Urinary bladder (tissue), 4 donors: ENCODE data around the gene KCNIP1. TPM values are rescaled to one million over a fixed set of nuclear protein-coding genes. Genes with fewer than 3 reads are reported as not detected.

Source experiments
- DNase-seq: peaks from one replicate; pipeline ENCODE4 v3.0.0-alpha.2; 2015; ENCODE audit errors: extremely low spot score
- H3K27ac ChIP-seq: one replicate; pipeline ENCODE4 v1.5.1; 2013; ENCODE audit warnings: low read depth, mild to moderate bottlenecking, moderate library complexity
- H3K36me3 ChIP-seq: one replicate; pipeline ENCODE4 v1.6.1; 2013; ENCODE audit warnings: mild to moderate bottlenecking, moderate library complexity; ENCODE audit not compliant: insufficient read depth
- H3K4me1 ChIP-seq: one replicate; pipeline ENCODE4 v1.6.1; 2013; ENCODE audit warnings: mild to moderate bottlenecking, moderate library complexity; ENCODE audit not compliant: insufficient read depth
- H3K4me3 ChIP-seq: one replicate; pipeline ENCODE4 v1.5.1; 2013; ENCODE audit warnings: low read depth, low read length
- WGBS: extraction: QIAGEN DNeasy Blood & Tissue Kit; methylation state at CpG from one replicate; pipeline ENCODE4 v1.1.7; 2013; 5-methylcytosine and 5-hydroxymethylcytosine counted together
- polyA plus RNA-seq: library from polyadenylated mRNA; stranded (reverse); fragments of 200-250 nt; gene quantifications from one replicate; pipeline ENCODE4 v1.2.3, GENCODE V29; 2013
- total RNA-seq: library from RNA; depleted of rRNA; stranded (reverse); fragments of >200 nt; gene quantifications from one replicate; pipeline ENCODE4 v1.2.3, GENCODE V29; 2014
- donor health status: healthy with polysubstance abuse.
- donor health status: healthy.

The KCNIP1 gene
- total and polyA plus RNA-seq, 2 donors: 0.22 to 3.0 TPM

DNA sequence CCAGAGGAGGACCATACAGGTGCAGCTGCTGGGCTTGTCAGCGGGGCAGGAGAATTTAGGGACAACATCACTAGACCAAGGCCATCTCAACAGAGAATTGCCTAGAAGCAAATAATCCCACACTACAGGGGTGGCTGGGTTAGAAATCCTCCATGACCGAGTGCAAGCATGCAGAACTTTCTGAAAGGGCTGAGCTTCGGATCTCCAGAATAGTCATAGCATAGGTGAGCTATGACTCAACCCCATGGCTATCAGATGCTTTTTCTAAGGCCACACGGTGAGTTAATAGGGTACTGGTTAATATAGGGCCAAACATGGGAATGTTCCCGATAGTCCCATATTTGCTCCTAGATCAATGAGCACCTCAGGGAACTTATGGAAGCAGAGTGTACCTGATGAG, 4.2 kb downstream of the KCNIP1 start:
- no peak overlapping the region for H3K4me3 ChIP-seq
- WGBS: 91% methylated on average over 5 of the region's 5 CpGs
- no peaks in the 10 kb centered on the region for H3K4me1 ChIP-seq
- no peak for DNase-seq
- H3K27ac ChIP-seq: no peak overlapping the region
- no peaks in the 10 kb centered on the region for H3K36me3 ChIP-seq

DNA sequence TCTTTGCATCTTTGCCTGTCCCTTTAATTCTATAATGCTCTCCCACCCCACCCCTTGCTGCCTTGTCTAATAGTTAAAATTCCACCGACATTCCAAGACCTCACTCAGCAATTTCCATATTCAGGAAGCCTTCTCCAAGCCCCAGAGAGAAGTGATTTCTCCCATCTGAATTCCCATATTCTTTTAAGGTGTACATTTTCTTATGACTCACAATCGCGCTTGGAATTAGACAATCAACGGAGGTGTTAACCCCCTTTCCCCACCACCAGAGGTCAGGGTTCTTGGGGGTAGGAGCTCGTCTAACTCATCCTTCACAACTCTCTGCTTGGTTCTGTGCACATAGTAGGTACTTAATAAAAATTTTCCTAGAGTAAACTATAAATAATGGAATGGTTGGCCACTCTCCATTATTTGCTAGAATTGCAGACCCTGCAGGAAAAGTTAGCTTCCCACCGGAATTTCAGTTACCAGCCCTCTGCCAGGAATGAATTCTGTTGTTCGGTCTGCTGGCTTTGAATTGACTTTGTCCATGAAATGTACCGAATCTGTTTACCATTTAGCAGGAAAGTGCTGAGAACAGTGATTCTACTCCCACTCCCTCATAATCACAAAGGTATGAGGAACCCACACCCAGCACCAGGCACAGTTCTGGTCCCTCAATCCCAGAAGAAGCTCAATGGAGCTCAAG, 5.0 kb downstream of the KCNIP1 start:
- 69% methylated on average over 8 of the region's 8 CpGs for WGBS
- H3K4me3 ChIP-seq: no peak overlapping the region
- no peaks in the 10 kb centered on the region for H3K36me3 ChIP-seq
- no peaks in the 10 kb centered on the region for H3K4me1 ChIP-seq
- DNase-seq: no peak
- H3K27ac ChIP-seq: no peak overlapping the region

- Histone ChIP-seq H3K27ac (no peak overlapping the region), H3K4me1 (no peaks in the 10 kb centered on the region), H3K4me3 (no peak overlapping the region), H3K36me3 (no peaks in the 10 kb centered on the region)
- no peak for DNase-seq
- WGBS: 95% methylated on average over 1 of the region's 1 CpG
Measured at GRCh38 chr5:170509348-170509660, 5.5 kb downstream of the KCNIP1 start.

DNA sequence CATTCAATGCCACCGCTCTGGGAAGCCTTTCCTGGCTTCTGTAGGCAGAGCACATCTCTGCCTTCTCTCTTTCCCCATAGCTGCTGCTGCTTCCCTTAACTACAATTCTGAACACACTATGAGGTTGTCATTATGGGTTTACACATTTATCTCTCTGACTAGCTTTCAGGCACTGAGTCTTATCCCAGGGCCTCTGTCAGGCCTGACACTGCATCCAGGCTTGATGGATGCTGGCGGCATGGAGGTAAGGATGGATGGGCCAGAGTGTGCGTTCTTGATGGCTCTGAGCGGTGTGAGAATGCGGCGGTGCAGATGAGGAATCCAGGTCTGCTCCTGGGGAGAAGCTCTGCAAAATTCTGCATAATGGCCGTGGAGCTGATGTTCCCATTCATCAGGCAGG, 6.3 kb downstream of the KCNIP1 start:
- Histone ChIP-seq H3K4me1 (no peaks in the 10 kb centered on the region), H3K36me3 (no peaks in the 10 kb centered on the region), H3K4me3 (no peak overlapping the region), H3K27ac (no peak overlapping the region)
- DNase-seq: no peak
- WGBS: 97% methylated on average over 7 of the region's 7 CpGs

GRCh38 chr5:170510559-170510958, 6.7 kb downstream of the KCNIP1 start:
- Histone ChIP-seq H3K4me3 (no peak overlapping the region), H3K4me1 (no peaks in the 10 kb centered on the region), H3K36me3 (no peaks in the 10 kb centered on the region), H3K27ac (no peak overlapping the region)
- WGBS: 91% methylated on average over 5 of the region's 5 CpGs
- no peak for DNase-seq

DNA sequence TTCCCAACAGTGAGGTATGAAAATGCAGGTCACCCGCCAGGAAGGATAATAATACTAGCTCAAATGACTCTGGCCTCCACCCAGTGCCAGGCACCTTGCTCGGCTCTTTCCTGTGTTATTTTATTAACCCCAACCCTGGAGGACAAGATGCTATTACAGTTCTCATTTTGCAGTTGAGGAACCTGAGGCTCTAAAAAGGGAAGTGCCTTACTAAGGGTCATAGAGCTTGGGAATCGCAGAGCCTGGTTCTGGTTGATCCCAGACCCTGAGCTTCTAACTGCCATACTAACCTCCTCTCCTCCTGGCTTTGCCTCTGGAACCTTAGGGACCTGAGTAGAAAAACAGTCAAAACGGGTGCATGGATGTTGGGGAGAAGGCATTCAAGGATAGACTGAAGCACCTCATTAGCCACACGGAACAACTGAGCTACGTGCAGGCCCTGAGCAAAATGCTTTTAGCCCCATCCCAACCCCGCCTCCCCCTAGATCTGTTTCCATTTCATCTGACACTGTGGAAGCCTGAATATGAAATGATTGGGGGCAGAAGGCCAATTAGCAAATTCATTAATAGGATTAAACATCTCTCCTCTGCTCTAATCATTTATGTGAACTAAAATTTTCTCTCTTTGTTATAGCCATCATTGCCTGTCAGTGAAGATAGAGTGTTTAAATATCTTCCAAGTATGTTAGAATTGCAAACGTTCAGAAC, 7.9 kb downstream of the KCNIP1 start:
- H3K4me3 ChIP-seq: no peak overlapping the region
- 90% methylated on average over 8 of the region's 8 CpGs for WGBS
- no peaks in the 10 kb centered on the region for H3K36me3 ChIP-seq
- no peak for DNase-seq
- no peaks in the 10 kb centered on the region for H3K4me1 ChIP-seq
- H3K27ac ChIP-seq: no peak overlapping the region

- 85% methylated on average over 5 of the region's 5 CpGs for WGBS
- no peak for DNase-seq
- no peaks in the 10 kb centered on the region for H3K4me1 ChIP-seq
- no peak overlapping the region for H3K27ac ChIP-seq
- H3K4me3 ChIP-seq: no peak overlapping the region
- no peaks in the 10 kb centered on the region for H3K36me3 ChIP-seq
Measured at GRCh38 chr5:170513856-170514525, 10.2 kb downstream of the KCNIP1 start.

DNA sequence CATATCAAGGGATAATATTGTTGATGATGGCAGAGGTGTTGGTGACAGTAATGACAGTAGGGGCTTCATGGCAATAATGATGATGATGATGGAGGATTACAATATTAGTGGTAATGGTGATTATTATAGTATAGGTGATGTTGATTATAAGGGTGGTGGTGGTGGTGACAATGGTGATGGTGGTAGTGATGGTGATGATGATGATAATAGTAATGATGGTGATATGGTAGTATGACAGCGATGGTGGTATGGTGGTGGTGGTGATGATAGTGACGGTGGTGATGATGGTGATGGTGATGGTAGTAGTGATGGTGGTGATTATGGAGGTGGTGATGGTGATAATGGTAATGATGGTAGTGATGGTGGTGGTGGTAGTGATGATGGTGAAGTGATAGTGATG, 13.6 kb downstream of the KCNIP1 start:
- no peak for DNase-seq
- 96% methylated on average over 2 of the region's 2 CpGs for WGBS
- Histone ChIP-seq H3K4me3 (no peak overlapping the region), H3K36me3 (no peaks in the 10 kb centered on the region), H3K27ac (no peak overlapping the region), H3K4me1 (no peaks in the 10 kb centered on the region)

- Histone ChIP-seq H3K36me3 (no peaks in the 10 kb centered on the region), H3K4me1 (no peaks in the 10 kb centered on the region), H3K27ac (no peak overlapping the region), H3K4me3 (no peak overlapping the region)
- no peak for DNase-seq
- 52% methylated on average over 5 of the region's 5 CpGs for WGBS
Measured at GRCh38 chr5:170518277-170518676, 14.5 kb downstream of the KCNIP1 start.

DNA sequence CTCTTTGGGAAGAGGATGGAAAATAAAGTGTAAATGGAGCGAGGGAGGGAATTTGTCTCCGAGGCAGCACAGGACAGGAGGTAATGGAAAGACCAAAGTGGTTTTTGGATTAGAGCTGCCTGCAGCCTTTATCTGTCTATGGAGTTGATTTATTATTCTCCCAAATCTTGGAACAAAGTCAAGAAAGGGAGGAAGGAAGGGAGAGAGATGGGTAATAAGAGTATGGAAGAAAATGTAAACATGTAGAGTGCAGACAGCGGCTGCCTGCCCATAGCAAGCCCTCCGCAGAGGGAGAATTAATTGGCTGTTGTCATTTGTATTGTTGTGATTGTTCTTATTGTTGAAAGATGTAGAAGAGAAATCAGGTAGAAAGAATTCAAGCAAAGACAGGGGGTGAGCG, 15.7 kb downstream of the KCNIP1 start:
- H3K36me3 ChIP-seq: no peaks in the 10 kb centered on the region
- H3K4me1 ChIP-seq: no peaks in the 10 kb centered on the region
- DNase-seq: no peak
- no peak overlapping the region for H3K4me3 ChIP-seq
- no peak overlapping the region for H3K27ac ChIP-seq
- WGBS: 69% methylated on average over 5 of the region's 5 CpGs

DNA sequence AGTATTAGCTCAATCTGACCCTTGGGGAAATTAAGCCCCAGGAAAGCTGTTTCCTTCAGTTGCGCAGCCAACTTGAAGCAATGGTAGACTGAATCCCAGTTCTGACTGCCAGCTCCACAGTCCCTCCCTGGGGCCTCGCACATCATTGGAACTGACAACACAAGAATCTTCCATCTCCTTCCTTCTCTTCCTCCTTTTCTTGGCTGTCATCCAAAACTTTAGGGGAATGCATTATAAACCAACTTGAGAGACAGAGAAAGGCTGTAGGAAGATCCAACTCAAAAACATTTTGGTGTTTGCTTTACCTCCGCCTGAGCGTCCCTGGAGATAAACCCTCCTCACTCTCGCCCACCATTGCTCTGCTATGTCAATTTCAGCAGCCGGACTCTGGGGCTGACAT, 16.6 kb downstream of the KCNIP1 start:
- WGBS: 50% methylated on average over 6 of the region's 6 CpGs
- DNase-seq: no peak
- H3K27ac ChIP-seq: no peak overlapping the region
- H3K4me3 ChIP-seq: no peak overlapping the region
- H3K4me1 ChIP-seq: no peaks in the 10 kb centered on the region
- no peaks in the 10 kb centered on the region for H3K36me3 ChIP-seq

GRCh38 chr5:170522211-170523141, 18.7 kb downstream of the KCNIP1 start:
- no peak overlapping the region for H3K4me3 ChIP-seq
- no peak for DNase-seq
- H3K36me3 ChIP-seq: no peaks in the 10 kb centered on the region
- no peaks in the 10 kb centered on the region for H3K4me1 ChIP-seq
- no peak overlapping the region for H3K27ac ChIP-seq
- 45% methylated on average over 10 of the region's 10 CpGs for WGBS

DNA sequence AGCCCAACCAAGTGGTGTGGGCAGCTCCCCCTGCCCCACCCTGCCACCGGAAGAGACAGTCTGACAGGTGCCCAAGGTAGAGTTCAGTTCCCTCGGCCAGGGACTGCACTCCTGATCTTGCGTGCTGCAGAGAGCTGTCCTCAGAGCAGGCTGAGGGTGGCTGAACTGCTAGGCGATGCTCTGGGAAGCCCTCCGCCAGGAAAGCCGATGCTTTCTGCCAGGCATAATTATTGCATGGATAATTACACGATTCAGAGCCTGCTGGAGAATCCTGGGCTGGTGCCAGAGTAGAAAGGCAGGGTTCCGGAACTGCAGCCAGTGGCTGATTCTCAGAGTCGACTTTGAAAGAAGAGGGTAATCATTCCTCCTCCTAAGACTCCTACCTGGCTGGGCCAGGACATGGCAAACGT, 19.3 kb downstream of the KCNIP1 start:
- DNase-seq: no peak
- Histone ChIP-seq H3K36me3 (no peaks in the 10 kb centered on the region), H3K4me3 (no peak overlapping the region), H3K27ac (no peak overlapping the region), H3K4me1 (no peaks in the 10 kb centered on the region)
- WGBS: 20% methylated on average over 10 of the region's 10 CpGs
